HG02970 (cell line): ENCODE results near the gene CHRNA3.

Experiments used
- ATAC-seq: cut with Tn5 transposase; IDR thresholded peaks from one replicate; pipeline ENCODE4 v1.9.1; 2021; ENCODE audit warnings: mild to moderate bottlenecking, moderate library complexity, moderate number of reproducible peaks; ENCODE audit not compliant: unreplicated experiment, low FRiP score

The CHRNA3 gene

GRCh38 chr15:78620527-78621421 is at the start of gene CHRNA3:
TSS of gene CHRNA3 (minus strand) at chr15:78620996. CDS start at chr15:78620794, 202 bp downstream.
- ATAC-seq = no peak

- no peak for ATAC-seq
Measured at GRCh38 chr15:78668987-78669386, 48.2 kb upstream of the CHRNA3 start.

- no peak for ATAC-seq
Measured at GRCh38 chr15:78667578-78668236, 46.9 kb upstream of the CHRNA3 start.

- no peak for ATAC-seq
Measured at GRCh38 chr15:78666010-78666409, 45.2 kb upstream of the CHRNA3 start.

- no peak for ATAC-seq
Measured at GRCh38 chr15:78663703-78664102, 42.9 kb upstream of the CHRNA3 start.

- ATAC-seq = no peak
Measured at GRCh38 chr15:78662028-78662427, 41.2 kb upstream of the CHRNA3 start.

- ATAC-seq = no peak
Measured at GRCh38 chr15:78661001-78661400, 40.2 kb upstream of the CHRNA3 start.

GRCh38 chr15:78660584-78660983 is 39.8 kb upstream of the CHRNA3 start:
- ATAC-seq = no peak

- no peak for ATAC-seq
Measured at GRCh38 chr15:78658823-78659222, 38.0 kb upstream of the CHRNA3 start.

- no peak for ATAC-seq
Measured at GRCh38 chr15:78654272-78654671, 33.5 kb upstream of the CHRNA3 start.

- no peak for ATAC-seq
Measured at GRCh38 chr15:78651930-78652615, 31.3 kb upstream of the CHRNA3 start.

GRCh38 chr15:78651007-78651406 is 30.2 kb upstream of the CHRNA3 start:
- ATAC-seq = no peak

GRCh38 chr15:78650022-78650421 is 29.2 kb upstream of the CHRNA3 start:
- no peak for ATAC-seq

- ATAC-seq = no peak
Measured at GRCh38 chr15:78645009-78645408, 24.2 kb upstream of the CHRNA3 start.

- no peak for ATAC-seq
Measured at GRCh38 chr15:78642331-78642730, 21.5 kb upstream of the CHRNA3 start.

- ATAC-seq = no peak
Measured at GRCh38 chr15:78641749-78642275, 21.0 kb upstream of the CHRNA3 start.

- ATAC-seq = no peak
Measured at GRCh38 chr15:78641102-78641748, 20.4 kb upstream of the CHRNA3 start, which contains the start of gene CHRNB4. TSS of gene CHRNB4 (minus strand) at chr15:78641210. CDS start at chr15:78641133, 77 bp downstream.

- no peak for ATAC-seq
Measured at GRCh38 chr15:78640527-78641101, 19.8 kb upstream of the CHRNA3 start.

- no peak for ATAC-seq
Measured at GRCh38 chr15:78638658-78639314, 18.0 kb upstream of the CHRNA3 start.
